Heart left ventricle (tissue), 16 donors: ENCODE results near the gene ISOC1. TPM values are rescaled to one million over a fixed set of nuclear protein-coding genes. Genes with fewer than 3 reads are reported as not detected.

Source experiments
- ATAC-seq, 4 donors: fragments of 200-7000 bp; cut with Tn5 transposase; one replicate each; pipeline ENCODE4 v1.9.1; 2020 to 2022; ENCODE audit warnings: moderate library complexity in 4 of 4, mild to moderate bottlenecking in 3 of 4, moderate number of reproducible peaks in 1 of 4
- DNase-seq, 5 donors: peaks; one replicate each; pipeline ENCODE4 v3.0.0-alpha.2; 2020
- H3K27ac ChIP-seq, 12 donors: fragments of 200-600 bp; sonication (generic) in 4 of 12; one replicate each; pipeline versions ENCODE4 v1.5.0 to v1.8.0; 2016 to 2022; ENCODE audit warnings: mild to moderate bottlenecking in 2 of 12
- H3K27me3 ChIP-seq, 9 donors: fragments of 200-600 bp; sonication (generic) in 2 of 9; one replicate each; pipeline versions ENCODE4 v1.5.1 to v1.8.0; 2016 to 2022; ENCODE audit warnings: mild to moderate bottlenecking in 3 of 9
- H3K36me3 ChIP-seq, 9 donors: fragments of 200-600 bp; sonication (generic) in 2 of 9; one replicate each; pipeline versions ENCODE4 v1.5.0 to v1.8.0; 2018 to 2022; ENCODE audit warnings: mild to moderate bottlenecking in 2 of 9
- H3K4me1 ChIP-seq, 12 donors: fragments of 200-600 bp; sonication (generic) in 4 of 12; one replicate each; pipeline versions ENCODE4 v1.5.0 to v1.8.0; 2016 to 2022; ENCODE audit warnings: mild to moderate bottlenecking in 3 of 12
- H3K4me3 ChIP-seq, 12 donors: fragments of 200-600 bp; sonication (generic) in 4 of 12; one replicate each; pipeline versions ENCODE4 v1.5.0 to v1.8.0; 2017 to 2022; ENCODE audit warnings: mild to moderate bottlenecking in 9 of 12, moderate library complexity in 4 of 12
- H3K9me3 ChIP-seq, 12 donors: fragments of 200-600 bp; sonication (generic) in 4 of 12; one replicate each; pipeline versions ENCODE4 v1.5.0 to v1.8.0; 2016 to 2022; ENCODE audit warnings: mild to moderate bottlenecking in 1 of 12
- CTCF ChIP-seq, 12 donors: fragments of 200-600 bp; sonication (generic) in 4 of 12; IDR thresholded peaks; one replicate each; pipeline versions ENCODE4 v1.5.0 to v1.8.0; 2018 to 2022; ENCODE audit warnings: antibody characterized with exemption in 12 of 12, mild to moderate bottlenecking in 5 of 12
- POLR2A ChIP-seq, 2 donors: fragments of 450-650 bp; IDR thresholded peaks; one replicate each; pipeline ENCODE4 v1.6.1; 2017; ENCODE audit warnings: antibody characterized with exemption in 2 of 2, mild to moderate bottlenecking in 2 of 2, moderate library complexity in 2 of 2
- WGBS, 4 donors: extraction: QIAGEN DNeasy Blood & Tissue Kit in 2 of 4; methylation state at CpG; one replicate each; pipeline versions ENCODE4 v1.1.5 to v1.1.7; 2013 to 2018; 5-methylcytosine and 5-hydroxymethylcytosine counted together
- intact Hi-C, 10 donors: fragments of 100-400 bp; cut with DNase I; formaldehyde crosslinking; loops; one replicate each; pipeline versions ENCODE4 v1.11.1 to v1.14.2; 2022
- polyA plus RNA-seq, 2 donors: library from polyadenylated mRNA; stranded (reverse); fragments of 200-250 nt; gene quantifications; one replicate each; pipeline ENCODE4 v1.2.3, GENCODE V29; 2013
- total RNA-seq, 9 donors: library from RNA; depleted of rRNA in 2 of 9; stranded (reverse); fragments of >200 nt in 2 of 9; fragmentation: NEBNext Ultra II Directional in 3 of 9; extraction: Animal tissue kit (Norgen Biotek cat#: 25700) in 3 of 9; gene quantifications; one replicate each; pipeline versions ENCODE4 v1.1.0 to v1.2.4, GENCODE V29; 2016 to 2023
- donor health status: ischemic (EF 13 %, LVEDD 7.1; RV severe dilation, severe dysfunction).
- donor health status: healthy with polysubstance abuse.
- donor health status: DM: no; HTN: yes; CAD: no.
- donor health status: DM: no; HTN: no; CAD: no.
- donor health status: ischemic (EF 25% LVEDD 6.9; RV normal size, moderate dysfunction).
- donor health status: ischemic (EF 25% LVEDD 5.7; RV mildly dilated, moderate dysfunction).
- donor health status: healthy.
- donor health status: DM: yes; HTN: yes; CAD: no.
- donor health status: ischemic (EF 35%, LVEDD 5.7; RV mildly dilated, moderate dysfunction).
- donor health status: nonischemic (EF 11% LVEDD 7.7; RV severe dilation, severe dysfunction).
- donor health status: DM: yes; HTN: yes; CAD: no.
- donor health status: PGD.
- donor health status: ischemic (EF 29% LVEDD 5.4; RV normal size, mild dysfunction).
- donor health status: nonischemic (EF 23%, LVEDD 6.1; RV moderate dilation, normal function).

Gene ISOC1
- total and polyA plus RNA-seq, 11 donors, result 42.3 to 98.6 (median 72.7) TPM

- H3K36me3 ChIP-seq, result peaks cover 0 to 32% (median 24%) of the 10 kb centered on the region in 9 donors
- no peaks in the 10 kb centered on the region for H3K27me3 ChIP-seq
- H3K4me3 ChIP-seq, result no peak overlapping the region
- H3K27ac ChIP-seq, result no peak overlapping the region
- H3K4me1 ChIP-seq, result peaks cover 4 to 63% (median 20%) of the 10 kb centered on the region in 12 donors
- intact Hi-C loops, result loop anchor here in 1 of 10 donors (10.0 kb wide), 1 partner anchor 1219 kb away; no protein-coding TSS in a partner anchor
- TF ChIP-seq POLR2A (IDR thresholded peaks at IDR 0.05) (no peak), CTCF (IDR thresholded peaks at IDR 0.05) (no peak)
- DNase-seq, result no peak
- ATAC-seq, result no peak
- no peaks in the 10 kb centered on the region for H3K9me3 ChIP-seq
These were observed 8.8 kb downstream of the ISOC1 start for GRCh38 chr5:129103397-129103796.

- no peak for TF ChIP-seq CTCF (IDR thresholded peaks at IDR 0.05)
- H3K4me3 ChIP-seq, result no peak overlapping the region
- H3K9me3 ChIP-seq, result no peaks in the 10 kb centered on the region
- intact Hi-C loops, result loop anchor here in 1 of 10 donors (10.0 kb wide), 1 partner anchor 1220 kb away; no protein-coding TSS in a partner anchor
- ATAC-seq, result peak in 1 of 4 donors; percentile 54
- H3K27me3 ChIP-seq, result no peaks in the 10 kb centered on the region
- peaks cover 0 to 48% (median 28%) of the 10 kb centered on the region in 9 donors for H3K36me3 ChIP-seq
- 68 to 73% (median 70%) methylated on average over 5 of the region's 5 CpGs for WGBS, 4 donors
- H3K4me1 ChIP-seq, result peaks cover 0 to 48% (median 14%) of the 10 kb centered on the region in 12 donors
- DNase-seq, result no peak
- peak overlapping the region in 5 of 12 donors; percentile 1 to 45 (median 29) for H3K27ac ChIP-seq
These were observed 10.4 kb downstream of the ISOC1 start for GRCh38 chr5:129104915-129105455.

GRCh38 chr5:129107637-129108036 lies 13.1 kb downstream of the ISOC1 start:
- no peak for TF ChIP-seq POLR2A (IDR thresholded peaks at IDR 0.05)
- no peak for TF ChIP-seq CTCF (IDR thresholded peaks at IDR 0.05)
- Histone ChIP-seq H3K4me1 (peaks cover 0 to 59% (median 25%) of the 10 kb centered on the region in 12 donors), H3K27me3 (no peaks in the 10 kb centered on the region), H3K36me3 (peaks cover 0 to 59% (median 28%) of the 10 kb centered on the region in 9 donors), H3K9me3 (no peaks in the 10 kb centered on the region), H3K27ac (no peak overlapping the region), H3K4me3 (no peak overlapping the region)
- ATAC-seq (no peak), DNase-seq (no peak)
- 89 to 97% (median 93%) methylated on average over 1 of the region's 1 CpG for WGBS, 4 donors
- intact Hi-C loops, result loop anchor here in 1 of 10 donors (10.0 kb wide), 1 partner anchor 1223 kb away; no protein-coding TSS in a partner anchor

GRCh38 chr5:129110742-129111141 lies 16.2 kb downstream of the ISOC1 start:
- no peak for TF ChIP-seq CTCF (IDR thresholded peaks at IDR 0.05)
- TF ChIP-seq POLR2A (IDR thresholded peaks at IDR 0.05), result no peak
- H3K27ac ChIP-seq, result no peak overlapping the region
- 49 to 55% (median 51%) methylated on average over 3 of the region's 3 CpGs for WGBS, 4 donors
- peaks cover 0 to 45% (median 20%) of the 10 kb centered on the region in 12 donors for H3K4me1 ChIP-seq
- H3K27me3 ChIP-seq, result no peaks in the 10 kb centered on the region
- H3K4me3 ChIP-seq, result no peak overlapping the region
- intact Hi-C loops, result no loop called here
- no peak for DNase-seq
- no peaks in the 10 kb centered on the region for H3K9me3 ChIP-seq
- peak in 1 of 4 donors; percentile 36 for ATAC-seq
- peaks cover 0 to 67% (median 22%) of the 10 kb centered on the region in 9 donors for H3K36me3 ChIP-seq
